WTC11 (cell line): Measurements from ENCODE around the gene NPTX1. TPM values are rescaled to one million over a fixed set of nuclear protein-coding genes. Genes with fewer than 3 reads are reported as not detected.

Experiments used
- CTCF ChIP-seq: fragments of 200-600 bp; IDR thresholded peaks from 2 replicates; pipeline ENCODE4 v1.8.0; 2022; ENCODE audit warnings: antibody characterized with exemption
- EMX1 ChIP-seq: fragments of 250-450 bp; sonication (Bioruptor Pico); IDR thresholded peaks from 2 replicates; pipeline ENCODE4 v1.8.0; 2021; ENCODE audit warnings: mild to moderate bottlenecking
- FOXJ3 ChIP-seq: sonication (generic); formaldehyde crosslinking; IDR thresholded peaks from 2 replicates; pipeline ENCODE4 v1.9.0; 2021; ENCODE audit warnings: missing genetic modification reagents, mild to moderate bottlenecking, borderline replicate concordance
- GABPB1 ChIP-seq: sonication (generic); formaldehyde crosslinking; IDR thresholded peaks from 2 replicates; pipeline ENCODE4 v1.8.1; 2023; ENCODE audit warnings: mild to moderate bottlenecking, missing genetic modification reagents
- GRHL2 ChIP-seq: fragments of 250-450 bp; sonication (Bioruptor Pico); IDR thresholded peaks from 2 replicates; pipeline ENCODE4 v1.8.0; 2022; ENCODE audit warnings: mild to moderate bottlenecking, moderate library complexity; ENCODE audit not compliant: insufficient replicate concordance, severe bottlenecking
- HMGA2 ChIP-seq: fragments of 250-450 bp; sonication (Bioruptor Pico); IDR thresholded peaks from 2 replicates; pipeline ENCODE4 v1.4.0; 2021; ENCODE audit warnings: mild to moderate bottlenecking, moderate library complexity
- HMGXB4 ChIP-seq: sonication (generic); formaldehyde crosslinking; IDR thresholded peaks from 2 replicates; pipeline ENCODE4 v1.8.1; 2023; ENCODE audit warnings: mild to moderate bottlenecking, moderate library complexity, missing genetic modification reagents
- JAZF1 ChIP-seq: fragments of 250-450 bp; sonication (Bioruptor Pico); IDR thresholded peaks from 2 replicates; pipeline ENCODE4 v1.9.0; 2021; ENCODE audit warnings: moderate library complexity, mild to moderate bottlenecking, inconsistent platforms
- JUN ChIP-seq: sonication (generic); formaldehyde crosslinking; IDR thresholded peaks from 2 replicates; pipeline ENCODE4 v1.8.0; 2023; ENCODE audit warnings: mild to moderate bottlenecking, missing genetic modification reagents
- MAX ChIP-seq: sonication (generic); formaldehyde crosslinking; IDR thresholded peaks from 2 replicates; pipeline ENCODE4 v1.8.0; 2022; ENCODE audit warnings: mild to moderate bottlenecking, missing genetic modification reagents
- NFE2L1 ChIP-seq: sonication (generic); formaldehyde crosslinking; IDR thresholded peaks from 2 replicates; pipeline ENCODE4 v1.8.1; 2023; ENCODE audit warnings: missing genetic modification reagents
- NR2C2 ChIP-seq: sonication (generic); formaldehyde crosslinking; IDR thresholded peaks from 2 replicates; pipeline ENCODE4 v1.8.0; 2022; ENCODE audit warnings: mild to moderate bottlenecking, missing genetic modification reagents
- NR3C1 ChIP-seq: sonication (generic); formaldehyde crosslinking; conservative IDR thresholded peaks from 2 replicates; pipeline ENCODE4 v1.8.1; 2023; ENCODE audit warnings: low read depth, mild to moderate bottlenecking, missing genetic modification reagents
- PRDM15 ChIP-seq: sonication (generic); formaldehyde crosslinking; IDR thresholded peaks from 2 replicates; pipeline ENCODE4 v1.8.0; 2022; ENCODE audit warnings: missing genetic modification reagents
- TP53 ChIP-seq: sonication (generic); formaldehyde crosslinking; IDR thresholded peaks from 2 replicates; pipeline ENCODE4 v1.8.1; 2023; ENCODE audit warnings: mild to moderate bottlenecking, missing genetic modification reagents
- ZBTB21 ChIP-seq: sonication (generic); formaldehyde crosslinking; IDR thresholded peaks from 2 replicates; pipeline ENCODE4 v1.8.1; 2023; ENCODE audit warnings: mild to moderate bottlenecking, missing genetic modification reagents, borderline replicate concordance
- ZNF138 ChIP-seq: sonication (generic); formaldehyde crosslinking; conservative IDR thresholded peaks from 2 replicates; pipeline ENCODE4 v1.8.1; 2022; ENCODE audit warnings: mild to moderate bottlenecking, moderate library complexity, missing genetic modification reagents
- ZNF532 ChIP-seq: fragments of 250-450 bp; sonication (Bioruptor Pico); IDR thresholded peaks from 2 replicates; pipeline ENCODE4 v1.9.0; 2021; ENCODE audit warnings: mild to moderate bottlenecking, borderline replicate concordance
- total RNA-seq: library from RNA; stranded (reverse); gene quantifications from 3 replicates; pipeline ENCODE4 v1.2.3, GENCODE V29; 2021
- TF ChIP-seq, protein P1 (sequence below): fragments of 250-450 bp; sonication (Bioruptor Pico); IDR thresholded peaks from 2 replicates; pipeline ENCODE4 v2.1.2; 2022; ENCODE audit warnings: mild to moderate bottlenecking, moderate library complexity
- TF ChIP-seq, protein P2 (sequence below): sonication (generic); formaldehyde crosslinking; conservative IDR thresholded peaks from 2 replicates; pipeline ENCODE4 v1.8.1; 2022; ENCODE audit warnings: mild to moderate bottlenecking, missing genetic modification reagents
- TF ChIP-seq, protein P3 (sequence below): sonication (generic); formaldehyde crosslinking; IDR thresholded peaks from 2 replicates; pipeline ENCODE4 v1.8.0; 2022; ENCODE audit warnings: mild to moderate bottlenecking, missing genetic modification reagents
- TF ChIP-seq, protein P4 (sequence below): fragments of 250-450 bp; sonication (Bioruptor Pico); IDR thresholded peaks from 2 replicates; pipeline ENCODE4 v1.9.0; 2021; ENCODE audit warnings: mild to moderate bottlenecking

NPTX1 gene
- total RNA-seq, 1 experiment from 2014 or later, result 15.1 TPM

DNA sequence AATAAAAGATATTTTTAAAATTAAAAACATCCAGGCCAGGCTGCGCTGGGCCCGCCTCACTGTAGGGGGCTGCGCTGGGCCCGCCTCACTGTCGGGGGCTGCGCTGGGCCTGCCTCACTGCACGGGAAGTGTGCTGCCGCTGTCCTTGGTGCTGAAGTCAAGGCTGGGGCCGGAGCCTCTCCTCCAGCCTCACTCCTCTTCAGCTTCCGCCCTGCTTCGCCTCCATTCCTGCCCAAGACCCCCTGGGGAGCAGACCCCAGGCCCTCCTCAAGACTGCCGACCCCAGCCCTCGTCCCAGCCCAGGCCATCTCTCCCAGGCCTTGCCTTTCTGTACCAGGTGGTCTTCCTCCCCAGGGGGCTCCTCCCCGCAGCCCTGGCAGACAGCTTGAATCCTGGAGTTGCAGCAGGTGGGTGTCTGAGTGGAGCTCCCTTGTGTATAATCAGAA is 35.3 kb downstream of the NPTX1 start (continued):
- TF ChIP-seq ZNF532 (no peak), ZNF138 (no peak), PRDM15 (no peak), CTCF (no peak), GRHL2 (no peak), EMX1 (CRISPR knock-in tag) (no peak), FOXJ3 (CRISPR knock-in tag) (no peak), TP53 (CRISPR knock-in tag) (peak; percentile 77; the same call in 1 of the 2 replicates), HMGA2 (CRISPR knock-in tag) (no peak), NFE2L1 (CRISPR knock-in tag) (peak; percentile 90), NR3C1 (CRISPR knock-in tag) (no peak), ZBTB21 (CRISPR knock-in tag) (peak; percentile 75; the same call in 1 of the 2 replicates), GABPB1 (CRISPR knock-in tag) (peak; percentile 59), JUN (CRISPR knock-in tag) (peak; percentile 85; the same call in 1 of the 2 replicates), HMGXB4 (no peak), JAZF1 (CRISPR knock-in tag) (no peak), NR2C2 (CRISPR knock-in tag) (peak; percentile 64; the same call in 1 of the 2 replicates), MAX (CRISPR knock-in tag) (peak; percentile 54; the same call in 1 of the 2 replicates)
- TF ChIP-seq, protein P1, sequence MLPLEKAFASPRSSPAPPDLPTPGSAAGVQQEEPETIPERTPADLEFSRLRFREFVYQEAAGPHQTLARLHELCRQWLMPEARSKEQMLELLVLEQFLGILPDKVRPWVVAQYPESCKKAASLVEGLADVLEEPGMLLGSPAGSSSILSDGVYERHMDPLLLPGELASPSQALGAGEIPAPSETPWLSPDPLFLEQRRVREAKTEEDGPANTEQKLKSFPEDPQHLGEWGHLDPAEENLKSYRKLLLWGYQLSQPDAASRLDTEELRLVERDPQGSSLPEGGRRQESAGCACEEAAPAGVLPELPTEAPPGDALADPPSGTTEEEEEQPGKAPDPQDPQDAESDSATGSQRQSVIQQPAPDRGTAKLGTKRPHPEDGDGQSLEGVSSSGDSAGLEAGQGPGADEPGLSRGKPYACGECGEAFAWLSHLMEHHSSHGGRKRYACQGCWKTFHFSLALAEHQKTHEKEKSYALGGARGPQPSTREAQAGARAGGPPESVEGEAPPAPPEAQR (CRISPR knock-in tag), result no peak
- TF ChIP-seq, protein P2, sequence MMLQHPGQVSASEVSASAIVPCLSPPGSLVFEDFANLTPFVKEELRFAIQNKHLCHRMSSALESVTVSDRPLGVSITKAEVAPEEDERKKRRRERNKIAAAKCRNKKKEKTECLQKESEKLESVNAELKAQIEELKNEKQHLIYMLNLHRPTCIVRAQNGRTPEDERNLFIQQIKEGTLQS, result 0 out of 2 replicates have a peak, but pooled peaks have one; percentile 21
- TF ChIP-seq, protein P3, sequence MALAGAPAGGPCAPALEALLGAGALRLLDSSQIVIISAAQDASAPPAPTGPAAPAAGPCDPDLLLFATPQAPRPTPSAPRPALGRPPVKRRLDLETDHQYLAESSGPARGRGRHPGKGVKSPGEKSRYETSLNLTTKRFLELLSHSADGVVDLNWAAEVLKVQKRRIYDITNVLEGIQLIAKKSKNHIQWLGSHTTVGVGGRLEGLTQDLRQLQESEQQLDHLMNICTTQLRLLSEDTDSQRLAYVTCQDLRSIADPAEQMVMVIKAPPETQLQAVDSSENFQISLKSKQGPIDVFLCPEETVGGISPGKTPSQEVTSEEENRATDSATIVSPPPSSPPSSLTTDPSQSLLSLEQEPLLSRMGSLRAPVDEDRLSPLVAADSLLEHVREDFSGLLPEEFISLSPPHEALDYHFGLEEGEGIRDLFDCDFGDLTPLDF, result peak; percentile 77; the same call in 1 of the 2 replicates
- TF ChIP-seq, protein P4, sequence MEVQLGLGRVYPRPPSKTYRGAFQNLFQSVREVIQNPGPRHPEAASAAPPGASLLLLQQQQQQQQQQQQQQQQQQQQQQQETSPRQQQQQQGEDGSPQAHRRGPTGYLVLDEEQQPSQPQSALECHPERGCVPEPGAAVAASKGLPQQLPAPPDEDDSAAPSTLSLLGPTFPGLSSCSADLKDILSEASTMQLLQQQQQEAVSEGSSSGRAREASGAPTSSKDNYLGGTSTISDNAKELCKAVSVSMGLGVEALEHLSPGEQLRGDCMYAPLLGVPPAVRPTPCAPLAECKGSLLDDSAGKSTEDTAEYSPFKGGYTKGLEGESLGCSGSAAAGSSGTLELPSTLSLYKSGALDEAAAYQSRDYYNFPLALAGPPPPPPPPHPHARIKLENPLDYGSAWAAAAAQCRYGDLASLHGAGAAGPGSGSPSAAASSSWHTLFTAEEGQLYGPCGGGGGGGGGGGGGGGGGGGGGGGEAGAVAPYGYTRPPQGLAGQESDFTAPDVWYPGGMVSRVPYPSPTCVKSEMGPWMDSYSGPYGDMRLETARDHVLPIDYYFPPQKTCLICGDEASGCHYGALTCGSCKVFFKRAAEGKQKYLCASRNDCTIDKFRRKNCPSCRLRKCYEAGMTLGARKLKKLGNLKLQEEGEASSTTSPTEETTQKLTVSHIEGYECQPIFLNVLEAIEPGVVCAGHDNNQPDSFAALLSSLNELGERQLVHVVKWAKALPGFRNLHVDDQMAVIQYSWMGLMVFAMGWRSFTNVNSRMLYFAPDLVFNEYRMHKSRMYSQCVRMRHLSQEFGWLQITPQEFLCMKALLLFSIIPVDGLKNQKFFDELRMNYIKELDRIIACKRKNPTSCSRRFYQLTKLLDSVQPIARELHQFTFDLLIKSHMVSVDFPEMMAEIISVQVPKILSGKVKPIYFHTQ (CRISPR knock-in tag), result no peak
